Activated naive CD4-positive, alpha-beta T cell treated with anti-CD3 and anti-CD28 coated beads, Interleukin-2, amount 50 U/mL, for 72 hours (primary cell): ENCODE data around the gene ITGB5. TPM values are rescaled to one million over a fixed set of nuclear protein-coding genes. Genes with fewer than 3 reads are reported as not detected.

ENCODE experiments used
- ATAC-seq, 2 donors: fragments of 150-1000 bp; cut with Tn5 transposase; 2 replicates each; pipeline ENCODE4 v1.10.0; 2021; ENCODE audit warnings: mild to moderate bottlenecking in 2 of 2, moderate library complexity in 2 of 2
- DNase-seq, 2 donors: peaks; one replicate each; pipeline ENCODE4 v3.0.0; 2021 to 2022; ENCODE audit warnings: low spot score in 2 of 2
- H3K27ac Mint-ChIP-seq, 2 donors: one replicate each; pipeline ENCODE4 v1.8.0; 2022; ENCODE audit warnings: mild to moderate bottlenecking in 2 of 2, mixed read lengths in 2 of 2
- H3K36me3 Mint-ChIP-seq, 2 donors: one replicate each; pipeline ENCODE4 v1.8.0; 2022; ENCODE audit warnings: mixed read lengths in 2 of 2
- H3K9me3 Mint-ChIP-seq, 2 donors: one replicate each; pipeline ENCODE4 v1.8.0; 2022; ENCODE audit warnings: mixed read lengths in 2 of 2
- total RNA-seq, 2 donors: library from RNA; stranded (reverse); gene quantifications; one replicate each; pipeline ENCODE4 v1.2.3, GENCODE V29; 2022

The ITGB5 gene, protein sequence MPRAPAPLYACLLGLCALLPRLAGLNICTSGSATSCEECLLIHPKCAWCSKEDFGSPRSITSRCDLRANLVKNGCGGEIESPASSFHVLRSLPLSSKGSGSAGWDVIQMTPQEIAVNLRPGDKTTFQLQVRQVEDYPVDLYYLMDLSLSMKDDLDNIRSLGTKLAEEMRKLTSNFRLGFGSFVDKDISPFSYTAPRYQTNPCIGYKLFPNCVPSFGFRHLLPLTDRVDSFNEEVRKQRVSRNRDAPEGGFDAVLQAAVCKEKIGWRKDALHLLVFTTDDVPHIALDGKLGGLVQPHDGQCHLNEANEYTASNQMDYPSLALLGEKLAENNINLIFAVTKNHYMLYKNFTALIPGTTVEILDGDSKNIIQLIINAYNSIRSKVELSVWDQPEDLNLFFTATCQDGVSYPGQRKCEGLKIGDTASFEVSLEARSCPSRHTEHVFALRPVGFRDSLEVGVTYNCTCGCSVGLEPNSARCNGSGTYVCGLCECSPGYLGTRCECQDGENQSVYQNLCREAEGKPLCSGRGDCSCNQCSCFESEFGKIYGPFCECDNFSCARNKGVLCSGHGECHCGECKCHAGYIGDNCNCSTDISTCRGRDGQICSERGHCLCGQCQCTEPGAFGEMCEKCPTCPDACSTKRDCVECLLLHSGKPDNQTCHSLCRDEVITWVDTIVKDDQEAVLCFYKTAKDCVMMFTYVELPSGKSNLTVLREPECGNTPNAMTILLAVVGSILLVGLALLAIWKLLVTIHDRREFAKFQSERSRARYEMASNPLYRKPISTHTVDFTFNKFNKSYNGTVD
- total RNA-seq, result 1 to 10 TPM in 1 of 2 donors, under 1 TPM in 1; 0.37 to 1.5 TPM

DNA sequence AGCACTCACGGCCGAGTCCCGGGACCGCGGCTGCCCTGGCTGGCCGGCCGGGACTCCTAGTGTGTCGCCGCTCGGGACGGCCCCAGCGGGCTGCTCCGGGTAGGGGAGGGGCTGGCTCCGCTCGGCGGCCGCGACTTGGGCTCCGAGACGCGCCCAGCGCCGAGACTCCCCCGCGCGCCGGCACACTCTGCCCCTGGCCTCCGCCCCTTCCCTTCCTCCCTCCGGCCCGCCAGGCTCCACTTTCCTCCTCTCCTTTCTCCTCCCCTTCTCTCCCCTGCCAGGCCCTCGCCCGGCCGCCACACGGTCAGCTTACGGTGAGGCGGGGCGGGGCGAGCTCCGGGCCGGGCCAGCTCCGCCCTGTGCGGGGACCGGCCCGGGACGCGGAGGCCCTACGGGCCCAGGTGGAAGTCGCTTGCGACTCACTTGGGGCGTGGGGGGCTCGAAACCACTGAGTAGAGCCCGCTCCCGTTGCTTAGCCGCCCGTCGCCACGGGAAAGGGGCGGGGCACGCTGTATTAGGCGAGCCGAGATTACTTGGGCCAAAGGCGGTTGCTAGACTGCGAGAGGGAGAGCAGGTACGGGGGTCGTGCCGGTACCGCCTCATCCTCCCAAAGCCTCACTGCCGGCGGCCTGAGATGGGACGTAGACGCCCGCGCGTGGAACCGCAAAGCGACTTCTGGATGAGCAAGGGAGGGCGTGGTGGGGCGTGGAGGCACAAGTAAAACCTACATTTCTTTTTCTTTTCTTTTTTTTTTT is at the start of gene ITGB5:
Gene ITGB5 (minus strand): TSS at position 189 of the 755 bp plus-strand sequence. CDS start 365 bp downstream, outside the sequence.
- DNase-seq (peak; percentile 50 to 57), ATAC-seq (peak; percentile 80 to 84)
- no peak within 1 kb of the TSS for H3K27ac Mint-ChIP-seq
- H3K36me3 Mint-ChIP-seq, result no peaks in the 10 kb centered on the region
- no peaks in the 10 kb centered on the region for H3K9me3 Mint-ChIP-seq

DNA sequence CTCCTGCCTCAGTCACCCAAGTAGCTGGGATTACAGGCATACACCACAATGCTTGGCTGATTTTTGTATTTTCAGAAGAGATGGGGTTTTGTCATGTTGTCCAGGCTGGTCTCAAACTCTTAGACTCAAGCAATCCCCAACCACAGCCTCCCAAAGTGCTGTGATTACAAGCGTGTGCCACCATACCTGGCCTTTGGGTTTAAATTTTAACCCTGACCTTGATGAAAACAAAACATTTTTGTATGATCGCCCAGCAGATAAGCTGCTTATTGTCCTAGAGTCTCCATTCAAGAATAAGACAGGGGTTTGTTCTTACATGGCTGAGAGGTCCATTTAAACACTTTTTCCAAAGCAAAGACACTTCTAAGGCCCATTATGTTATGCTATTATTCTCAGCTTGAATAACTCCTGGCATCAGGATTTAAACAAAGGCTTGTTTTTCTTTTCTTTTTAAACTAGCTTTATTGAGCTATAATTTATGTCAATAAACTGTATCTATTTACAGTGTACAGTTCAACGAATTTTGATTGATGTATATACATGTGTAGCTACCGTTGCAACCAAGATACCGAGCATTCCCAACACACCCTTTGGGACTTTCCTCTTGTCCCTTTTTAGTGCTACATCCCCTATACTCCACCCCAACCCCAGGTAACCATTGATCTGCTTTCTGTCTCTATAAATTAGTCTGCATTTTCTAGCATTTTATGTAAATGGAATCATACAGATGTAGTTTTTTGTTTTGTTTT is 48.8 kb upstream of the ITGB5 start:
- H3K27ac Mint-ChIP-seq, result no peak overlapping the region
- DNase-seq, result no peak
- no peaks in the 10 kb centered on the region for H3K36me3 Mint-ChIP-seq
- no peak for ATAC-seq
- no peaks in the 10 kb centered on the region for H3K9me3 Mint-ChIP-seq

DNA sequence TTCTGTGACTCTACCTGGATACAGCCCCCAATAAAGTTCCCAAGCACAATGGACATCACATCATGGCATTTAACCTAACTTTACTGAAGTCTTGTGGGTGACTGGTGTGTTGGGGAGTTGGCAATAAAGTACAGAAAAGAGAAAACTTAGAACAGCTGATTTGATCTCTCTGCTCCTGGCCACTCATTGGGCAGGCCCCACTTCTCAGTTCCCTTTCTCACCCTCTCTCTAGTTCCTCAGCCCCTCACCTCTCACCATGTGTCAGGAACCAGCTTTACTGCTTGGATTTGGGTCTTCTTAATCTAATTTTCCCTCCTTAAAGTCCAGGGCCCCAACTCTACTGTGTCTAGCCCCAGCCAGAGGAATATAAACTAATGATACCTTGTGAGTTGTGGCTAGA is 48.1 kb upstream of the ITGB5 start:
- H3K27ac Mint-ChIP-seq, result no peak overlapping the region
- ATAC-seq, result no peak
- DNase-seq, result no peak
- no peaks in the 10 kb centered on the region for H3K36me3 Mint-ChIP-seq
- H3K9me3 Mint-ChIP-seq, result no peaks in the 10 kb centered on the region

DNA sequence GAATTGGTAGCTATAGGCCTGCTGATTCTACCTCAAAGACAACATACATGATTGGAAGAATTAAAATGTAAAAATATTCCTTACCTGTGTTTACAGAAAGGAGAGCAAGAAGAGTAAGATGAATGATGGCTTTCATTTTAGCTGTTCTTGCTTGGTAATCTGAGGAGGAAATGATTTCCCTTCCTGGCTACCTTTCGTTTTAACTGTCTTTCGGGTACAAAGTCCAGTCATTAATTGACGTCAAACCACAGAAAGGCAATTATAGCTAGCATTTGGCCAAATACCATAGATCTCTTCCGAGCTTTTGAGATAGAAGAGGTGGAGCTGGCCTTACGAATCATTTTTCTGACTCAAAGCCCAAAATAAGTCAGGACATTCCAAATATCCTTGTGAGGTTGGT is 47.4 kb upstream of the ITGB5 start, which contains the start of gene MUC13:
Gene MUC13 (minus strand): TSS at position 175 of the 400 bp plus-strand sequence. CDS start 39 bp downstream, at position 136.
- H3K36me3 Mint-ChIP-seq, result no peaks in the 10 kb centered on the region
- DNase-seq, result no peak
- ATAC-seq, result no peak
- H3K9me3 Mint-ChIP-seq, result no peaks in the 10 kb centered on the region
- no peak within 1 kb of the TSS for H3K27ac Mint-ChIP-seq

DNA sequence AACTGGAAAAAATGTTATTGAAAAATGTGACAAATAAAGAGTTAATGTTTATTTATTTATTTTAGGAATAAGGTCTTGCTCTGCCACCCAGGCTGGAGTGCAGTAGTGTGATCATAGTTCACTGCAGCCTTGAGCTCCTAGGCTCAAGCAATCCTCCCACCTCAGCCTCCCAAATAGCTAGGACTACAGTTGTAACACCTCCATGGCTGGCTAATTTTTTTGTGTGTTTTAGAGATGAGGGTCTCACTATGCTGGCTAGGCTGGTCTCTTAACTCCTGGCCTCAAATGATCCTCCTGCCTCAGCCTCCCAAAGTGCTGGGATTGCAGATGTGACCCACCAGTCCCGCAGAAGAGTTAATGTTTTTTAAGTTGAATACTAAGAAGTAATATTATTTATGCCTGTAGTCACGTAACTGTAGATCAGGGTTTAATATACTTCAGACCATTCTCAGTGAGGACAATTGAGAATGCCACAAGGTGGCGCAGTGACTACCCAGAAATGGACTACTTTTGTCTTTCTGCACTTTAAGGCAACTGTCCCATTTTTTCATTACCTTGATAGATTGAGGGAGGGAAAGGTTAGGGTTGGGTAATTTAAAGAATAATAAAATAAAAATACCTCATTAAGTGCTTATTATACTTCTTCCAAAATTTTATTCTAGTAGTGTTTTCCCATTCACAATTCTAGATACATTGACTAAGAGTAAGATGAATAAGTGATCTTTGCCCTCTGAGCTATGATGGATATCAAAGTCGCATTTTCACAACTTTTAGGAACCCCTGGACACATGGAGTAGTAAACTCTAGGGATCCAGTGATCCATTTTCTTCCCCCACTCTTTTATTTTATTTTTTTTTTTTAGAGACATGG is 41.4 kb upstream of the ITGB5 start:
- Mint-ChIP-seq H3K27ac (no peak overlapping the region), H3K36me3 (no peaks in the 10 kb centered on the region), H3K9me3 (no peaks in the 10 kb centered on the region)
- ATAC-seq (peak; percentile 46 to 64), DNase-seq (peak in 1 of 2 donors; percentile 58)

DNA sequence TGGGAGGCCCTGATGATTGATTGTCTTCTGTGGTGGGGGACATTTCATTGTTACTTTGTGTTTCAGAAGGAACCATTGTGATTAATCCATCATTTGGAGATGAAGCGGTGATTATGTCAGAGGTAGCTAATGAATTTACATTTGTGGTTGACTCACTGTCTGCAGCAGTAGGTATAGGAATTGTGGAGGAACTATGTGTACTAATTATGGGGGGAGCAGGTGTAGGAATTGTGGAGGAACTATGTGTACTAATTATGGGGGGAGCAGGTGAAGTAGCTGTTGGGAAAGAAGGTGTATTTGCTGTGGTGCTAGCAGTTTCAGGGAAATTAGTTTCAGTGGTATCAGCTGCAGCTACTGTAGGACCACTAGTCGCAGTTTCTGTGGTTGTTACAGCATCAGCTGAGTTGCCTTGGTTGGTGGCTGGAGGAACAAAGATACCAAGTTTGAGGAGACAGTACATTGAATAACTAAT is 40.4 kb upstream of the ITGB5 start:
- Mint-ChIP-seq H3K36me3 (no peaks in the 10 kb centered on the region), H3K9me3 (no peaks in the 10 kb centered on the region), H3K27ac (no peak overlapping the region)
- no peak for DNase-seq
- ATAC-seq, result no peak

DNA sequence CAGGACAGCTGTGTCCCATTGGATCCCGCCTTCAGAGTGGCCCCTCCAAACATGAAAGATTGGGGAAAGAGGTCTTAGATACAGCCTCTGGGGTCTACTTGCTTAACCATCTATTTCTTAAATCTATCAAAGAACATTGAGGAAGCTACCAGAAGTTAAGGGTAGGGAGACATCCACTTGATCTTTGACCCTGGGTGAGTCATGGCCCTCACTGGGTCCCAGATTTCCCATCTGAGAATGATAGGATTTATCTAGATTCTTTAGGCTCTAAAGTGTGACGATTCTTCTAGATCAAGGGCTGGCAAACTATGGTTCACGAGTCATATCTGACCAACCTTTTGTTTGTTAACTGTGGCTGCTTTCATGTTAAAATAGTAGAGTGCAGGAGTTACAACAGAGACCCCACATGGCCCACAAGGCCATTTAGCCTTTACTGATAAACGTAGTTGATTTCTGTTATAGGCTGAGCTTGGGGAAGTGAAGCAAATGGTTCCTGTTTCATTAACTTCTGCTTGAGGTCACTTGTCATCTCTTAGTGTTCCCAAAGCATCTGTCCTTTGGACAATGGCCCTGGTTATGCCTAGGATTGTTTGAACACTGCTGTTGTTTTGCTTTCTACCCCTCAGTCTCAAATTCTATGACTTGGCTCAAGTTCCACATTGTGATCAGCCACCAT is 39.4 kb upstream of the ITGB5 start:
- ATAC-seq (no peak), DNase-seq (no peak)
- no peaks in the 10 kb centered on the region for H3K9me3 Mint-ChIP-seq
- H3K36me3 Mint-ChIP-seq, result no peaks in the 10 kb centered on the region
- H3K27ac Mint-ChIP-seq, result no peak overlapping the region

DNA sequence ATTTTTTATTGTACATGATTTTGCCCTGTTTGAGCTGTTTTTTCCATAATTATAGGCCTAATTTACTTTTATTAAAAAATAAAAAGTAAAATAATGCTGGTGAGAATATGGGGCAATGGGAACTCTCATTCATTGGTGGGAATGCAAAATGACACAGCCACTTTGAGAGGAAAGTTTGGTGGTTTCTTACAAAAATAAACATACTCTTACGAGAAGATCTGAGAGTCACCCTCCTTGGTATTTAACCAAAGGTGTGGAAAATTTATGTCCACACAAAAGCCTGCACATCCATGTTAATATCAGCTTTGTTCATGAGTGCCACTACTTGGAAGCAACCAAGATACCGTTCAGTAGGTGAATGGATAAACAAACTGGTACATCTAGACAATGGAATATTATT is 37.6 kb upstream of the ITGB5 start:
- Mint-ChIP-seq H3K9me3 (no peaks in the 10 kb centered on the region), H3K36me3 (no peaks in the 10 kb centered on the region), H3K27ac (no peak overlapping the region)
- DNase-seq, result no peak
- no peak for ATAC-seq

DNA sequence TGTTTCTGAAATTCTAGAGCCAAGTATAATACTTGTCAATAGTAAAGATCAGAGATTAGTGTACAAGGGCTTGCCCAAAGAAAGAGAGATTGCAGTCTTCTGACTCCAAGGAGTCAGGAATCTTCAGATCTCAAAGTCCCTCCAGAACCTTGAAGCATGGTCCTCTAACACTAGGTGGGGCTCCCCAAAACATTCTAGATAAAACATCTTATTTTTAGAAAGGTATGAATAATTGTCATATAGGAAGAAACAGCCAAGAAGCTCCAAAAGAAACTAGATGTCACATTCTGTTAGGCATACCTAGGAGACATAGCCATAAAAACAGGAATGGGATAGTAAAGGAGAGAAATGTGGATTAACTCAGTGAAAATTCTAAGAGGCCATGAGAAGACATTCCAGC is 36.7 kb upstream of the ITGB5 start:
- DNase-seq (no peak), ATAC-seq (no peak)
- H3K9me3 Mint-ChIP-seq, result no peaks in the 10 kb centered on the region
- H3K27ac Mint-ChIP-seq, result no peak overlapping the region
- H3K36me3 Mint-ChIP-seq, result no peaks in the 10 kb centered on the region

DNA sequence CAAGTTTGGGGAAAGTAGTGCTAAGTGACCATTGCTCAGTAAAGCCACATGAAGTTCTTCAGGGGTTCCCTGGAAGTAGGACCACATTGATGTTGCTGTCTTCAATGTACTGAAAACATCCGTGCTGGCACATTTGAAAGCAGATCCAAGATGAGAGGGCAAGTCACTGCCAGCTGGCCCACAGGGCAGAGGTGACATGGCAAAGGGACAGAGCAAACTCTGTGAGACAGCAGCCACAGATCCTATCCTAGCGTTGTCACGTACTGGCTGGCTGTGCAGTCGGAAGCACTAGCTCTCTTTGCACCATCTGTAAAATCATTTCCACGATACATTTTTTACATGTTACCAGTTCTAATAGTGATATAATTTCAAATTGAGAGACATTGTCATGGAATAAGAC is 33.6 kb upstream of the ITGB5 start:
- Mint-ChIP-seq H3K9me3 (no peaks in the 10 kb centered on the region), H3K36me3 (no peaks in the 10 kb centered on the region), H3K27ac (no peak overlapping the region)
- no peak for DNase-seq
- ATAC-seq, result no peak

DNA sequence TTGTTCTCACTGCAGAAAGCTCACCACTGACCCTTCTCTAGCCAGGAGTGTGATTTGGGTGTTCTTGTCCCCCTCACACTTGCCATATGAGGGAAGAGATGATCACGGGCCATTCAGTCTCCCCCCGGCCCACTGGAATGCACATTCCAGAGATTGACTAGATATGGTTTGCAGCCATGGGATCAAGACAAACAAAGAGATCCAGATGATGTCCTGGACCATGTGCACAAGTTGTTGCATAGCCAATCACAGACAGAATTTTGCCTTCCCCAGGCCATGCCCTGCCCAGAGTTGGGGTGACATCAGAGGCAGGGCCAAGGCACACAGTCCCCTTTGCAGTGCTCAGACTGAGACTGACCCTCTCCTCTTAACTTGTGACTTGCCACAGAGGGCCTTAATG is 32.6 kb upstream of the ITGB5 start:
- no peaks in the 10 kb centered on the region for H3K36me3 Mint-ChIP-seq
- H3K9me3 Mint-ChIP-seq, result no peaks in the 10 kb centered on the region
- DNase-seq, result no peak
- no peak overlapping the region for H3K27ac Mint-ChIP-seq
- no peak for ATAC-seq

DNA sequence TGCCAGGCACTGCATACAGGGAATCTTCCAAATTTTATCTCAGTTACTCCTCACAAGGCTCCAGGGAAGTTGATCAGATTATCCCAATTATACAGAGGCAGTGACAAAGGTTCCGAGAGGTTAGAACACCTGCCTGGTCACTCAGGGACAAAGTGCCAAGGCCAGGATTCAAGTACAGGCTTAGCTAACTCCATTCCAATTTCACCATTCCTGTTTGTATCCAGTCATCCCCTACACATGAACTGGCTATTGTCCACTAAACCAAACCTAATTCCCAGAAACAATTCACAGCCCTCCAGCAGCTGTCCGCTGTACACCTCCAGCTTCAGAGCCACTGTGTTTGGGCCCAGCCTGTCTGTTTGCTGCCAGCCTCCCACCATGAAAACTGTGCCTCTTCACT is 31.4 kb upstream of the ITGB5 start:
- ATAC-seq (no peak), DNase-seq (no peak)
- Mint-ChIP-seq H3K9me3 (no peaks in the 10 kb centered on the region), H3K27ac (no peak overlapping the region), H3K36me3 (no peaks in the 10 kb centered on the region)

DNA sequence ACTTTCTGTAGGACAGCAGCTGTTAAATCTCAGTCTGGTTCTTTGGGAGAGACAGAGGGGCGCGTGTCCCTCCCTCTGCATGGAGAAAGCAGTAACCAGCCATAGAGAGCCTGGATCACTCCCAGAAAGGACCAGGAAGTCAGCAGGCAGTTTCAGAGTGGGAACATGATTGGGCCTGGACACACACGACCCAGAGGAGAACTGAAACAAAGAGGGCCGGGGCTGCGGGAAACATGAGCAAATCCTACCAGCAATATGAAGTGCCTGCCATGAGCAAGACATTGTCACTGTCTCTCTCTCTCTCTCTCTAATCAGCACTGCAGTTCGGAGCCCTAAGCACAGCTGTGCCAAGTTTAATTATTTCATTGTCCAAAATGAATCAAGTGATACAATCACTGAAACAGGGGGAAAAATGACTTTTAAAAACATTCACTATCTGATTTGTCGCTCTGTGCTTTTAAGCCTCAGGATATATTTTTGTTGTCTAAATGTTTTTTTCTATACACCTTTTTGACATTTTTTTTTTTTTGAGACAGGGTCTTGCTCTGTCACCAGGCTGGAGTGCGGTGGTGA is 29.8 kb upstream of the ITGB5 start:
- ATAC-seq, result no peak
- no peak for DNase-seq
- no peak overlapping the region for H3K27ac Mint-ChIP-seq
- no peaks in the 10 kb centered on the region for H3K9me3 Mint-ChIP-seq
- no peaks in the 10 kb centered on the region for H3K36me3 Mint-ChIP-seq

DNA sequence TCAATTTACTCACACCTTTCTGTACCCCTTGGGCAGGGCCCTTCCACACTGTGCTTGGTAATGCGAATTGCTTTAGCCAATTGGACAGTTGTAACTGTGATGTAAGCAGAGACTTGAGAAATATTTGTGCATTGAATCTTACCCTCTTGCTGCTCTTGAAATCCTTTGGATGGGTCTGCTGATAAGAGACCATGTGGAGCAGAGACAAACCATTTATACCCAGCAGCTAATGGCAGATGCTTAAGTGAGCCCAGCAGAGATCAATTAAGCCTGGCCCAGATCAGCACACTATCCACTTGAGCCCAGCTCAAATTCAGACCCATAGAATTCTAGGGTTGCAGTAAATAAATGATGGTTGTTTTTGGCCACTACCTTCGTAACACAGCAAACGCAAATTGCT is 28.1 kb upstream of the ITGB5 start:
- DNase-seq (no peak), ATAC-seq (no peak)
- Mint-ChIP-seq H3K27ac (no peak overlapping the region), H3K9me3 (no peaks in the 10 kb centered on the region), H3K36me3 (no peaks in the 10 kb centered on the region)

DNA sequence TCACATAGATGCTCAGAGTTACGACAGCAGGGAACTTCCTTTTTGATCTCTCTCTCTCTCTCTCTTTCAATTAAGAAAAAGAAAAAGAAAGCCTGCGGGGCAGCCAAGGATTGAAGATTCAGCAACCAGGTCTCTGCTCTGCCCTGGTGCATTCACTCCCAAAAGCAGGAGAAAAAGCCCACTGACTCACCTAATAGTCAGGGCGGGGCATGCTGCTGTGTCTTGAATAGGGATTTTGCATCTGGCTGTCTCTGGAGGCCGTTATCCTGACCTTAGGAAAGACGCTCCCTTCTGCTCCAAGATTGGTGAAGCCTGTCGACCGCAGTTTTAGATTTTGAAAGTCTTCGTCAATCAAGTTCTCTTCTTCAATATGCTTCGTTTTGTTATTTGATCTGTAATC is 20.8 kb upstream of the ITGB5 start:
- Mint-ChIP-seq H3K27ac (no peak overlapping the region), H3K36me3 (no peaks in the 10 kb centered on the region), H3K9me3 (no peaks in the 10 kb centered on the region)
- DNase-seq, result no peak
- no peak for ATAC-seq
